GM19035 (cell line): ENCODE results near the gene NOS1.
"Not testable (repeated sequence)": the region's sequence is repeated elsewhere in the genome, so short reads cannot be mapped to it uniquely, and the experiment has no call there.

ENCODE experiments used
- ATAC-seq: cut with Tn5 transposase; IDR thresholded peaks from one replicate; pipeline ENCODE4 v1.9.1; 2021; ENCODE audit not compliant: unreplicated experiment

Gene NOS1

GRCh38 chr12:117181468-117181843 is 180.0 kb downstream of the NOS1 start:
- not testable (repeated sequence) for ATAC-seq

- no peak for ATAC-seq
Observed at GRCh38 chr12:117180758-117181467, 180.5 kb downstream of the NOS1 start.

GRCh38 chr12:117178745-117179144 is 182.7 kb downstream of the NOS1 start:
- ATAC-seq, result no peak

DNA sequence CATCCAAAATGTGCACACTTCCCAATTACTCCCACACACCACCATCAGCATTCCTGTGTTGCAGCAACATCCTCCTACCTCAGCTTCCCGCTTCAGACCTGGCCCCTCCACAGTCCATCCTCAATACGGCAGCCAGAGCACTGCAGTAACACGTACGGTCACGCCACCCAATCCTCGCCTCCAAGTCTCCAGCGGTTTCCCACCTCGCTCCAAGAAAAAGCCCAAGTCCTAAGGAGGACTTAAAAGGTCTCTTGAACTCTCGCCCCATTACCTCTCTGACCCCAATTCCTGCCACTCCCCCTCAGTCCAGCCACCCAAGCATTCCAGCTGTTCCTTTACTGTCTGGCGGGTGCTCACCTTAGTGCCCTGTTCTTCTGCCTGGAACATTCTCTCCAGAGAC is 183.1 kb downstream of the NOS1 start:
- no peak for ATAC-seq

GRCh38 chr12:117172168-117172567 is 189.3 kb downstream of the NOS1 start:
- no peak for ATAC-seq

DNA sequence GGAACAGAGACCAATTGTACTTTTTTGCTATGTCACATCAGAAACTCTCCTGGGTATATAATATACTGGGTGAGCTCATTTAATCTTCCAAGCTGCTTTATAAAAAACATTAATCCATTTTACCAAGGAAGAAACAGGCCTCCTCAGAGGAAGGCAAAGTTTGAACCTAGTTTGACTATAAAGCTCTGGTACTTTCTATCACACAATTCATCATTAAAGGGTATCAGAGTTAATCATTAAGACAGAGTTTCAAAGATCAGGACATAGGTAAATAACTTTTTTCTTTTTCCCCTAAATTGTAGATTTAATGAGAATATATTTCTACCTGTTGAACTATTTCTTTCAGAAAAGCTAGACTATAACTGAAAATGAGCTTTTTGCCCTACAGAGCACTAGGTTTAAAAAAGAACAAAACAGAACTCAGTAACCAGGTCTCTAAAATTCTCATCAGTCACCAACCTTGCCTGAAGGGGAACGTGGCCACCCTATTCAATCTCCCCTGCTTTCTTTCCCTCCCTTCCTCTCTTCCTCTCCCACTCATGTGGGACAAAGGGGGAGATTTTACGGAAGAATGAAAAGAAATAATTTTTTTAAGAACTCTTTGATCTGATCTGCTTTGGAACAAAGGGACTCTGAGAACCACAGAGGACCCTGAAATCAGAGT is 189.8 kb downstream of the NOS1 start:
- ATAC-seq, result no peak

DNA sequence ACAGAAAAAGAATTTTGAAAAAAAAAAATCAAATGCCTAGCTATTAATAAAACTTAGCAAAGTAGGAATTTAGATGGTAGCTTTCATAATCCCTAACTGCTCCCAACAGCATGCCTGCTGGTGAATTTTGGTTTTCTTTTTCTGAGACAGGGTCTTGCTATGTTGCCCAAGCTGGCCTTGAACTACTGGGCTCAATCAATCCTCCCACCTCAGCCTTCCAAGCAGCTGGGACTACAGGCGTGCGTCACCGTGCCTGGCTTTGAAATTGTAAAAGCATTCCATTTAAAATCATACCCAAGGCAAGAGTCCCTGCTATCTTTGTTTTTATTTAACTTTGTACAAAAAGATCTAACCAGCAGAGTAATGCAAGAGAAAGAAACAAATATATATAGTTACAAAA is 191.9 kb downstream of the NOS1 start:
- no peak for ATAC-seq

- ATAC-seq, result no peak
Observed at GRCh38 chr12:117168976-117169375, 192.4 kb downstream of the NOS1 start.

GRCh38 chr12:117167769-117168168 is 193.7 kb downstream of the NOS1 start:
- no peak for ATAC-seq

DNA sequence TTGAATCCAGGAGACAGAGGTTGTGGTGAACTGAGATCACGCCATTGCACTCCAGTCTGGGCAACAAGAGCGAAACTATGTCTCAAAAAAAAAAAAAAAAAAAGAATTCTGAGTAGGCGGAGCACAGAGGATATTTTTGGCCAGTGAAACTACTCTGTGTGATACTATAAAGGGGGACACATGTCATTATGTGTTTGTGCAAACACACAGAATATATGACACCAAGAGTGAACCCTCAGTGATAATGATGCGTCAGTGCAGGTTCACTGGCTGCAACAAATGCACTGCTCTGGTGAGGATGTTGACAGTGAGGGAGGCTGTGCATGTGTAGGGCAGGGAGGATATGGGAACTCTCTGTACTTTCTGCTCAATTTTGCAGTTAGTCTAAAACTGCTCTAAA is 195.3 kb downstream of the NOS1 start:
- no peak for ATAC-seq

- ATAC-seq, result no peak
Observed at GRCh38 chr12:117165342-117165741, 196.1 kb downstream of the NOS1 start.

GRCh38 chr12:117162633-117163032 is 198.8 kb downstream of the NOS1 start:
- ATAC-seq, result no peak

- ATAC-seq, result no peak
Observed at GRCh38 chr12:117162167-117162539, 199.3 kb downstream of the NOS1 start.

DNA sequence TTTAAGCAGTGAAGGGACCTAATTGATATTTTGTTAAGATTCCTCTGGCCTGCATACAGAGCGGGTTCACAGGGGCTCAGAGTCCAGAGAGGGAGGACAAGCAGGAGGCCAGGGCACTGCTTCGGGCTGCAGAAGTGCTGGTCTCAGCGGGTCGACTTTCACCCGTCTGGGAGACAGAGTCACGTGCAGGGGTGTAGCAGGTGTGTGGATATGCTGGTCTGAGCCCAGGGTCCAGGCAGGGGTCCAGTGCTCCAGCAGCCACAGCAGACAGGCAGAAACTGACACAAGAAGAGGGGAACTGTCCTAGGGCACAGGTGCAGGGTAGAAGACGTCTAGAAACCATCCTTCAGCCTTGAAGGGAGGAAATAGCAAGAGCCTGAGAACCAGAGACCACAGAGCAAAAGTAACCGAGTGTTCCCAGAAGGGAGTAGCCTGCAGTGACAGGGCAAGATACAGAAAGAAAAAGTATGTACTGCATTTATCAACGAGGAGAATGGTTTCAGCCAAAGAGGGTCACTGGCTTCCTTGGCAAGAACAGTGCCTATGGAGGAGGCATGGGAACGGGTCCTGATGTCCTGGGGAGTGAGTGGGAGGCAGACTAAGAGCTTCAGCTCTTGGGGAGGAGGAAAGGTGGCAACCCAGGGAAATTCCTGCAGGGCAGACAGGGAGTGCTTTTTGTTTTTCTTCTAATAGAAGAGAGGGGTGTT is 199.8 kb downstream of the NOS1 start:
- no peak for ATAC-seq

GRCh38 chr12:117159674-117160073 is 201.8 kb downstream of the NOS1 start:
- no peak for ATAC-seq

DNA sequence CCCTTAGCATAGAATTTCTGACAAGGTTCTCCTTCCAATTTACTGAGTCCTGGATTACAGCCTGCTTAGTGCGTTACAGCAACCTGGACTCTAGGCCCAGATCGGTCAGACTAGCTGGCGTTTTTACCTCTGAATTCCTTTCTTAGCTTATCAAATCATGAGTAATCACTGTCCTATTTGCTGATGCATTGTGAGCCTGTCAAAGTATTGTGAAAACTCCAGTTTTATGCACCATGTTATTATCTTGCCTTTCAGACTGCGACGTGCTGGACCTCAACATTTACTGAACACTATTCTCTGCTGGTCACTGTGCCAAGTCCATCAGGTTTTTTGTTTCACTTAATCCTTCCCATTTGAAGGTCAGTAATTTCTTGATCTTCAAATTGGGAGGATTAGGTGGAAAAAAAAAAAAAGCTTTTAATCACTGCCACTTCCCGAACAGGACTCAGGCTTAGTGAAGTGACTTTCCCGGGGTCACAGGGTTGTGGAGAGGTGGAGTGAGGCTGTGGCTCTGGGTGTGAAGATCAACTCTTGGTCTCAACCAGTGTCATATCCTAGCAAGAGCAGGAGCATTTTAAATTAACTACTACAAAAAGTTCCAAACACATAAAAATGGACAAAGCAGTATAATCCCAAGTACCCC is 202.4 kb downstream of the NOS1 start:
- no peak for ATAC-seq
